HG03558 (cell line): ENCODE results near the gene IFRD2.
"Not testable (repeated sequence)": the region's sequence is repeated elsewhere in the genome, so short reads cannot be mapped to it uniquely, and the experiment has no call there.

Source experiments
- ATAC-seq: cut with Tn5 transposase; IDR thresholded peaks from one replicate; pipeline ENCODE4 v1.9.1; 2021; ENCODE audit warnings: moderate number of reproducible peaks; ENCODE audit not compliant: unreplicated experiment; ENCODE audit errors: extremely low read depth

IFRD2 gene

DNA sequence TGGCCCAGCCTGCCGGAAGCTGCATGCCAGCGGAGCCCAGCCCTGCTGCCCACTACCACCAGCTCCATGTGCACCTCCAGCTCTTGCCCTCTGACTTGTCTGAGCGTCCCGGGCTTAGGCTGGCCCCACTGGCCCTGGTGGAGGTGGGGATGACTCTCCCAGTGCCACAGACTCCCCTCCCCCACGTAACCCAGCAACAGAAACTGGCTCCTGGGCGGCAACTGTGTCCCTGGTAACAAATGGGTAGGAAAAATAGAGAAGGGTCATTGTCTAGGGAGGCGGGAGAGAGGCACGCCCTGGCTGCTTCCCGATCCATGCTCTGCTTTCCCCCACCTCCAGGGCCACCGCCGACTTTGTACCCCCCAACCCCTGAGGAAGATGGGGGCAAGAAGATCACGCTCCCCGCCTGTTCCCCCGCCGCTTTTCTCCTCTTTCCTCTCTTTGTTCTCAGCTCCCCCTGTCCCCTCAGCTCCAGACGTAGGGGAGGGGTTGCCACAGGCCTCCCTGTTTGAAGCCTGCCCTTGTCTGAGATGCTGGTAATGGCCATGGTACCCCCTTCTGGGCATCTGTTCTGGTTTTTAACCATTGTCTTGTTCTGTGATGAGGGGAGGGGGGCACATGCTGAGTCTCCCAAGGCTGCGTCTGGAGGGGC is 34.1 kb downstream of the IFRD2 start:
- ATAC-seq: no peak

DNA sequence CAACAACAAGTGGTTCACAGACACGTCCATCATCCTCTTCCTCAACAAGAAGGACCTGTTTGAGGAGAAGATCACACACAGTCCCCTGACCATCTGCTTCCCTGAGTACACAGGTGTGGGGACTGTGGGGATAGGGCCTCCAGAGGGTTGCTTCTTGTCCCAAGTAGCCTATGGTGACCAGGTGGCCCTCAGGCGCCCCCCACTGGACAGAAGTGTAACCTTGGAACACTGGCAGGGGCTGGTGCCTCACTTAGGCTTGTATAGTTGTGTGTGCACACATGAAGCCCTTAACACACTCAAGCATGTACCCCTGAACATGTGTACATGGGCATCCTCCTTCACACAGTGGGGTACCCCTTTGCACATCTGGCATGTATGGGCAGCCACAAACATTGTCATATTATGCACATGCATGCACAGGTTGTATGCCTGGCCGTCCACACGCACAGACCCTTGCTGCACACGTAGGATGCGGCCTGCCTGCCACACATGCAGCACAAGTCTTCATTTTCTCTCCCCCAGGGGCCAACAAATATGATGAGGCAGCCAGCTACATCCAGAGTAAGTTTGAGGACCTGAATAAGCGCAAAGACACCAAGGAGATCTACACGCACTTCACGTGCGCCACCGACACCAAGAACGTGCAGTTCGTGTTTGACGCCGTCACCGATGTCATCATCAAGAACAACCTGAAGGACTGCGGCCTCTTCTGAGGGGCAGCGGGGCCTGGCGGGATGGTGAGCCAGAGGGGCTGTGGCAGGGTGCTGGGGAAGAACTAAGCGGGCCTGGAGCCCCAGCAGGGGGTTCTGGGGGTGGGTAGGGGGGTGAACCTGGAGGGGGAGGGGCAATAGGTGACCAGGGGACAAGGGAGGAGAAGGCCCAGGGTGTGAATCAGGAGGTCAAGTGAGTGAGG is 35.0 kb downstream of the IFRD2 start:
- ATAC-seq: no peak

GRCh38 chr3:50255251-50255615 is 37.0 kb downstream of the IFRD2 start:
- ATAC-seq: no peak

DNA sequence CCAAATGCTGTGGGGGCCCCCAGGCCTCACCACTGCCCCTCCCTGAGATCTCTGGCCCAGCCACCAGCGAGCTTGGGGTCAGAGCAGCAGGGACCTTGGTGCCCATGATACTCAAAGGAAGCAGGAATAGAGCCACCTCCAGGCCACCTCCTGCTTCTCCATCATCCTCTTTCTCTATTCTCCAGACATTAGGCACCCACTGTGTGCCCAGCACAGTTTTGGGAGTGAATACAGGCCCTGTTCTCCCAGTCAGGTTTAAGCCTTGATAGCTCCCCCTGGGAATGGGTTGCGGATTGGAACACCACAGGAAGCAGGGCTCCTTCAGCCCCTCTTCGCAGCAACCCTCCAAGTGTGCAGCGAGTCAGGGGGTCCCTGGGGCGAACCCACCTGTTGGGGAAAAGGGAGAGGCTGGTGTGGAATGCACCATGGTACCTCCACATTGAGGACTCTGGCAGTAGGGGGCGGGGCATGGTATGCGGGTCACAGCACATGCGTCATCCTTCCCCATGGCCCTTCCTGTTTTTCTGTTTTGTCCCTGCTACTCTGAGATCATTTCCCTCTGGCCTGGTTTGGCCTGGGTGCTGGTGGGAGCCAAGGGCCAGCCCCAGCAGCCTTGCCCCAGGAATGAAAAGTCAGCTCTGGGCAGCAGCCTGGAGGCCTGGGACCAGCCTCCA is 37.5 kb downstream of the IFRD2 start:
- ATAC-seq: no peak

DNA sequence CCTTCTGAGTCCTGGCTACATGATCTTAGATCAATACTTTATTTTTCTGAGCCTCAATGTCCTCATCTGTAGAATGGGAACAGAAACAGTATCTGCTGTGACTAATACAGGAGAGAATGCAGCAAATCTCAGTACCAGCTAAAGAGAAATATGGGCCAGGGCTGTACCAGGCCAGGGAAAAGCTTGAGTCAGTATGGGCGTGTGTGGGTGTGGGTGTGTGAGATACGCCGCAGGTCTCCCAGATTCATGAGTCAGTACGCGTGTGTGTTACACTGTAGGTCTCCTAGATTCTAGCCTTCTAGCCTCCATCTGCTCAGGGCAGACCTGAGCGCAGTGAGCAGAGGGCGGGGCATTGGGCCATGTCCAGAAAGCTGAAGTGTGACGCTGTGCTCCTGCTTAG is 41.0 kb downstream of the IFRD2 start:
- no peak for ATAC-seq

GRCh38 chr3:50250514-50250913 is 41.7 kb downstream of the IFRD2 start:
- ATAC-seq: no peak

- no peak for ATAC-seq
Measured at GRCh38 chr3:50249457-50249856, 42.8 kb downstream of the IFRD2 start.

DNA sequence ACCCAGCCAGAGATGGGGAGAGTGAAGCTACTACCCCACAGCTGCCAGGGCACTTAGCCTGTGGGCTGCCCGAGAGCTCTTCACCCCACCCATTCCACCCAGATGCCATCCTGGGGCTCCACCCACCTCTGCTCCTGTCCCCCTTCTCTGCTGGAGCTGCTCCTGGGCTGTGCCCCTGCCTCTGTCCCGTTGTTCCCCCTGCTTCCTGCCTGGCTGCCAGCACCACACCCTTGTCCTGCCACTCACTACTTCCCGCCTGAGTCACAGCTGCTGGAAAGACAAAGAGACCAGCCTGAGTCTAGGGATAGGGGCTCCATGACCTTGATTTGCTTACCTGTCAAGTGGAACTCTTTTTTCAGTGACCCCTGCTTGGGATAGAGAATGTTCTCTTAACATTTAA is 43.8 kb downstream of the IFRD2 start:
- ATAC-seq: no peak

DNA sequence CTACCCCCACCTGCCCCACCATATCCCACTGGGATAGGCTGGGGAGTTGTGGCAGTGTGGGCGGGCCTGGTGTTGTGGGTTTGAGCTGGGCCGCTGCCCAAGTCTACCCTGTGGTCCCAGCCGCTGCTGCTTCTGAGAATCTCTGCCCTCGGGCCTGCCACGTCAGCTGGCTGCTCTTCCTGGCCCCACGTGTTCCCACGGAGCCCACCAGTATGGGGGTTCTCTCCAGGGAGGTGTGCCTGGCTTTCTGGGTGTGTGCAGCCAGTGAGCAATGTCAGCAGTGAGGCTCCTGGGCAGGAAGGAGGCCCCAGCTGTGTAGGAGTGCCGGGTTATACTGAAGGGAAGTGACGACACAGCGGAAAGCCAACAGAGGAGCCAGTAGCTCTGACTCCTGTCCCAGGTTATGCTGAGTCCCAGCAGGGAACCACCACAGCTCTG is 45.7 kb downstream of the IFRD2 start:
- ATAC-seq: no peak

- ATAC-seq: no peak
Measured at GRCh38 chr3:50245831-50246516, 46.3 kb downstream of the IFRD2 start.

GRCh38 chr3:50245251-50245745 is 46.9 kb downstream of the IFRD2 start:
- ATAC-seq: no peak

GRCh38 chr3:50244813-50245212 is 47.4 kb downstream of the IFRD2 start:
- ATAC-seq: not testable (repeated sequence)

DNA sequence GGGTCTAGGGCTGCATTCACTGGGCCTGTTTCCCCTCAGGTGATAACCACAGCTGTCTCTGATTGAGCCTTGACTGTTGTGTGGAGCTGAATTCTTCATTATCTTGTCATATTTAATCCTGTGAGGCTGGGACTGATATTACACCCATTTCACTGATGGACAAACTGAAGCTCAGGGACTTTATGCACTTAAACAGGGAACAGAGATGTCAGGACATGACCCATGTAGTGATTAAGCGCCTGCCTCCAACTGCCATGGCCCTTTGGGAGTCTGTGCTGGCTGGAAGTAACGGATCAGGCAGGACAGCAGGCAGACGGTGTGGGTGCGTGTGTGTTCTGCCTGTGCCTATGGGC is 48.7 kb downstream of the IFRD2 start:
- ATAC-seq: no peak

GRCh38 chr3:50242851-50243542 is 49.2 kb downstream of the IFRD2 start:
- ATAC-seq: no peak

- ATAC-seq: no peak
Measured at GRCh38 chr3:50242381-50242770, 49.9 kb downstream of the IFRD2 start.

DNA sequence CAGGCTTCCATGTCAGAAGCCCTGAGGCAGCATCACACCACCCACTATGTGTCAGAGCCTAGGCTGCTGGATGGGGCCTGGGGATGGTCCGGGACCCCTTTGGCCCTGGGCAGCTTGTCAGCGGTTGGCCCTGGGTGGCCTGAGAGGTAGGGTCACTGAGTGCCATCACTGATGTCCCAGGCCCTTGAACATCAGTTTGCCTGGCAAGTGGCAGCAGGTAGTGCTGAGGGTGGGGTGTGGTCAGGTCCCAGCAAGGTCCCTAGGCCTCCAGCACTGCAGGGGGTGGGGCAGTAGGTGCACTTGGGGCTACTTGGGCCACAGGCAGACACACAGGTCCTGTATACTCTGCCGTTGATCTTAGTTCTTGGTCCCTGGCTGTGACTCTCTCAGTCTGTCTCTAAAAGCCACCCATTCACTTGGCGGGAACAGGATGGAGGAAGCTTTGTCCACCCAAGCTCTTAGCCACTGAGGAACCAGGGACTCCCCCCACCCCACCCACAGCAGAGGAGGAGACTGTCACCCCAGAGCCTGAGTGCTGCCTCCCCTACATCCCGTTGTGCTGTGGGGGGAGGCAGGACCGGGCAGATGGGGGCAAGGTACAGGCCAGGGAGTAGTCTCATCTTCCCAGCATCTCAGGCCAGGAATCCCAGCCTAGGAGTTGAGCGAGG is 50.4 kb downstream of the IFRD2 start:
- ATAC-seq: no peak

GRCh38 chr3:50241163-50241562 is 51.1 kb downstream of the IFRD2 start:
- no peak for ATAC-seq

DNA sequence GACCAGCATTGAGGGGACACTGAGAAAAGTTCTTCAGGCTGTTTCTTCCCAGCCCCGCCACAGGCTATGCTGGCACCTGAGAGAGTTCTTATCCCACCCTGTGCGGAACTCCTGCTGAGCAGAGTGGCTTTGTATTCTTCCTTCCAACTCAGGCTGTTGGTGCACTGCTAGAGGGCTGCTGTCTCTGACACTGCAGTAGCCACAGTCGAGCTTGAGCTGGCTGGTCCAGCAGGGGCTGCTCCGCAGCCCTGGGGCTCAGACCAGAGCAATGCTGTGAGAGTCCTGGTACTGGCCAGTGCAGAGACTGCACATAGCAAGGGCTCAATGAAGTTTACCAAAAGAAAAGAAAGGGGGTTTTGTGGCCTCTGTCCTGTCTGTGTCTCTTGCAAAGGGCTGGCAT is 52.6 kb downstream of the IFRD2 start:
- ATAC-seq: no peak

DNA sequence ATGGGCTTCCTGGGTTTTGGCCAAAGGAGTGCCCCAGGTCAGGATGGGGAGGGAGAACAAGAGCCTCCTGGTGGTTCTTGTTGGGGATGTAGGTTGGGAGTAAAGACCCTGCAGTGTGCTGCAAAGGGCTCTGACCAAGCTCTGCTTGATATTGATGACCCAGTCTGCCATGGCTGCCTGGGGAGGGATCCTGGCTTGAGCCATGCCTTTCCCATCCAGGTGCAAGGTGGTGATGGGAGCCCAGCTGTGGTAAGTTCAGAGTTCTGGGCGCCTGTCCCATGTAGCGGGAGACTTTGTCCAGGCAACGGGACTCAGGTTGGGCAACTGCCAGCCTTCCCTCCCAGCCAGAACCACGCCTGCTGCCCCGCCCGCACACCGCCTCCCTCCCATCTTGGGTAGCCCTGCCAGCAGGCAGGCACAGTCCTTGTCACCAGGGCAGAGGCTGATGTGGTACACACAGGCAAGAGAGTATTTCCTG is 53.6 kb downstream of the IFRD2 start:
- no peak for ATAC-seq
